HG03097 (cell line): ENCODE measurements around the gene MYBPC3.

Experiments
- ATAC-seq: cut with Tn5 transposase; IDR thresholded peaks from one replicate; pipeline ENCODE4 v1.9.1; 2021; ENCODE audit not compliant: unreplicated experiment, low FRiP score

The MYBPC3 gene

DNA sequence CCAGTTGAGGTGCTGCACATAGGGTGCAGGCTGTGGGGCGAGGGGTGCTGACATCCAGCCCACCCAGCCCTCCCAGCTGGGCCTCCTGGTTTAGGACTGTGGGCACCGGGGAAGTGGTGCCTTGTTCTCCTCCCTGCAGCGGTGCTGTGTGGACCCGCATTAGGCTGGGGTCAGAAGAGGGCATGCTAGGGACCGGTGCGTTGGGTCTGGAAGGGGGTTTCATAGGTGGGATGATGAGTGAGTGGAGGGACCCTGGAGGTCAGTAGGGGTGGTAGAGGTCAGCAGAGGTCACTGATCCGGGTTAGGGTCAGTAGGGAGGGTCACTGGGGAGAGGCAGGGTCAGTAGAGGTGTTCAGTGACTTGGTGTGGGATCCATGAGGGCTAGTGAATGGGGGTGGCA, 6.7 kb upstream of the MYBPC3 start:
- ATAC-seq, result no peak

DNA sequence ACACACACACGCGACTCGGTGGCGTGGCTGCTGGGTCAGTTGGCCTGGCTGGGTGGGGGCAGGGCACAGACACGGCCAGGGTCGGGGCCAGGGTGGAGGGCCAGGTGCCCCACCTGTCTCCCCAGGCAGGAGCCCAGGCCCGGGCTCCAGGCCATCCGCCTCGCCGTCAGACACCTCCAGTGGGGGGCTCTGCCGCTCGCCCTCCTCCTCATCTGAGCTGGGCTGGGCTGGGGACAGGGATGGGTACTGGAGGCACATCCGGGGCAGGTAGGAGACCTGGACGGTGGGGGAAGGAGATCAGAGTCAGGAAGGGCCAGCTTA, 6.2 kb upstream of the MYBPC3 start:
- no peak for ATAC-seq

DNA sequence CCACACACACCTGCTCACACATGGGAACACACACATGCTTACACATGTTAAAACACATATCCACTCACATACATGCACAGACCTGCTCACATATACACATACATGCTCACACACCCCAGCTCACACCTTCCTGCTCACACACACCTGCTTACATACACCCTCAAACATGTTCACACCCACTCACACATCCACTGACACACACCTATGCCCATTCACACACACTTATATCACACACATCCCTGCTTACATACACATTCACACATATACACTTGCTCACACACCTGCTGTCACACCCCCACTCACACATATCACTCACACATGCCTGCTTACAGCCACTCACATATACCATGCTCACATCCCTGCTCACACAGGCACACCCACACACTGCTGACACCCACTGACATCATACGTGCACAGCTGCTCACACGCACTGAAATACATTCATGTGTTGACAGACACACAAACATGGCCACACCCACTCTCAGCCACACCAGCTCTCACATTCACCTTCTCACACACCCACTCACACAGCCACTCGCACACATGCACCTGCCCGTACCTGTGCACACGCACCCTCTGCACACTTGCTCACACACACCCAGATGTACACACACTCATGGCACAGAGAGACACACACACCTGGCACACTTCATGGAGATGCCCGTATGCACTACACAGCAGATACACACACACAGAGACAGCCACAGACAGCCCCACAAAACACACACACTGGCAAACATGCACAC, 5.7 kb upstream of the MYBPC3 start:
- ATAC-seq, result no peak

DNA sequence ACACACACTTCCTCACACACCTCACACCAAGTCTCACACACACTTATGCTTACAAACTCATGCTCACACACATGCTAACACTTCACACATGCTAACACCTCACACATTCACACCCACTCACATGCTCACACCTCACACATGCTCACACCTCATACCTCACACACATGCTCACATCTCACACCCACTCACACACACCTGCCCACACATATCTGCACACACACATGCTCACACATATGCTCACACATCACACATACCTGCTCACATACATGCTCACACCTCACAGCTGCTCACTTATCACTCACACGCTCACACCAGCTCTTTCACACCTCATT, 4.5 kb upstream of the MYBPC3 start:
- no peak for ATAC-seq

DNA sequence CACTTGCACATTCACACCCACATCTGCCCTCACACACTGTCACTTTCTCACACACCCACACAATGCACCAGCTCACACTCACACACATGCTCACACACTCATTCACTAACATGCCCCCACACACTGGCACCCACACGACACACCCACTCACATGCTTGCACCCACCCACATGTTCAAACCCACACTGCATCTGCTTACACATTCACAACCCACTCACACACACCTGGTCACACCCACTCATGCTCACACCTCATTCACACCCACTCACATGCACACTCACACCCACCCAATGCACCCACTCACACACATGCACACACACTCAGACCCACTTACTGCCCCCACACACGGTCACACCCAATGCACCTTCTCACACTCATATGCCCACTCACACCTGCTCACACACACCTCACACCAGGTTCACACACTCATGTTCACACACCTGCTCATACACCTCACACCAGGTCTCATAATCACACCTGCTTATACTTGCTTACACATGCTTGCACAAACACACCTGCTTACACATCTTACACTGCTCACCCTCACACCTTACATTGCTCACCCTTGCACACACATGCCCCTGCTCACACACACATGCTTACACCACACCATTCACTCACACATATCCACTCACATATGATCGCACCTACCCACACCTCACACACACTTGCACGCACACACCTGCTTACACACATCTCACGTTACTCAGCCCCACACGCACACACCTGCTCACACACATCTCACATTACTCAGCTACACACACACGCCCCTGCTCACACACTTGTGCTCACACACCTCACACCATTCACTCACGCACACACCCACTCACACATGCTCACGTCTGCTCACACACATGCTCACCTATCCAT, 3.9 kb upstream of the MYBPC3 start:
- ATAC-seq, result no peak

DNA sequence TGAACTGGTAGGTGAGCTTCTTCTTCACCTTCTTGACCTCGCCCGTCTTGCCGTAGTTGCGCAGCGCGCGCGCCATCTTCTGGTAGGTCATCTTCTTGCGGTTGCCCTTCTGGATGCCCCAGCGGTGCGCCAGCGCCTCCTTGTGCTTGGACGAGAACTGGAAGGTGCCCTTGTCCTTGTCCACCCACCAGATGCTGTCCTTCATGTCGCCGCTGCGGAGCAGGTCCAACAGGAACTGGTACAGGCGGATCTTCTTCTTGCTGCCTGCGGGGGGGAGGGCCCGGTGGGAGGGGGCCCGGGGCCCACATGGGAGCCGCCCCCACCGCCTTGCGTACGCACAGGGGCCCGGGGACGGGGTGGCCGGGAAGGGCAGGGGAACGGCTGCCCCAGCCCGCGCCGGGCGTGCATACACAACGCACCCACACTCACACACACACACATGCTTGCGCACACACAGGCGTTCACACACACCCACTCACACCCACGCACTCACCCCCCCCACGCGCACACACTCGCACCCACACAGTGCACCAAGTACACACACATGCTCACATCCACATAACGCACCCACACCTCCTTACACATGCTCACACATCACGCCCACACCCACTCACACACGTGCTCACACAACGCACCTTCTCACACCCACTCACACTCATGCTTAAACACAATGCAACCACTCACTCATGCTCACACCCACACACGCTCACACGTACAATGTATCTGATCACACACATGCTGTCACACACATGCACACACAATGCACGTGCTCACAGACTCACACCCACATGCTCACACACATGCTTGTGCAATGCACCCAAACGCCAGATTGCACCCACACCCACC, 3.0 kb upstream of the MYBPC3 start:
- ATAC-seq, result no peak

DNA sequence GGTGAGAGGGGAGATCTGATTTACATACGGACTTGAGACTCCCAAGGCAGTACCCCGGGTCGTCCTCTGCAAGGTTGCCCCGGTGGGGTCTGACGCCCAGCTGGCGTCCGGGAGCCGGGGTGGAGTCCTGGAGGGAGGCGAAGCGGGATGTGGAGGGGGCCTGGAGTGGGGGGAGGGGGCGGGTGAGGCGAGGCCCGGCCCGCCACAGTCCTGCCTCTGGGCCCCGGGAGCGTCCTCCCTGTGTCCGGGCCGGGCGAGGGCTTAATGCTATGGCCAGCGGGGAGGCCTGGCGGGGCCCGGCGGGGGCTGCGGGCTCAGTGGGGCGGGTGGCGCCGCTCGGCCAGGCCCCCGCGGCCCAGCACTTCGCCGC, 2.4 kb upstream of the MYBPC3 start:
- ATAC-seq, result no peak

DNA sequence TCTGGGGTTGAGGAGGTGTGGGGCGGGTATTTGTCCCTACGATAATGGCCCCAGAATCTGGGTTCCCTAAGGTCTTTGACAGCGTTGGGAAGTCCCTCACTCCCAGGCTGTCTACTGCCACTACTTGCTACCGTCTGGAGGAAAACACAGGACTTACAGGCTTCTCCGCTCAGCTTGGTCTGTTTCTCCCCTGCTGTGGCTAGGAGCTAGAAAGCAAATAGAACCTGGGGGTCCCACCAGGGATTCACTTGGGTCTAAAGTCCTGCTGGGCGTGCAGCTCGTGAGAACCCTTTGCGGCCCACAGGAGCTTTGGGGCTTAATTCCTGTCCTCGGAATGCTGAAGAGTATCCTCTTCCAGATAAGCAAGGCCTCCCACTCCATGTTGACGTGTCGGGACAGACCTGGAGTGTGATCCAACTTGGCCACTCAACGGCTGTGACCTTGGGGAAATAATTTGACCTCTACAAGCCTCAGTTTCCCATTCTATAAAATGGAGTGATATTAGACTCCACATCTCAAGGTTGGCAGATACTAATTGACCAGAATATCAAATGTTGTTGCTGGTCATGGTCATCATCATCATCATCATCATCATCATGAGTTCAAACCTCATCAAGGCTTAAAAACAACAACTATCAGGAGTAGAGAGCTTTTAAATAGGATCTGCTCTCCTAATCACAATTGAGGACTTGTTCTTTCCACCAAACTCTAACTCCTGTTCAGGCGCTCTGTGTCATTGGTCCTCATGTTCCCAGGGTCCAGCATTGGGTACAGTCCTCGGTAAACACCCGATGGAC, 1.7 kb upstream of the MYBPC3 start:
- ATAC-seq, result no peak

DNA sequence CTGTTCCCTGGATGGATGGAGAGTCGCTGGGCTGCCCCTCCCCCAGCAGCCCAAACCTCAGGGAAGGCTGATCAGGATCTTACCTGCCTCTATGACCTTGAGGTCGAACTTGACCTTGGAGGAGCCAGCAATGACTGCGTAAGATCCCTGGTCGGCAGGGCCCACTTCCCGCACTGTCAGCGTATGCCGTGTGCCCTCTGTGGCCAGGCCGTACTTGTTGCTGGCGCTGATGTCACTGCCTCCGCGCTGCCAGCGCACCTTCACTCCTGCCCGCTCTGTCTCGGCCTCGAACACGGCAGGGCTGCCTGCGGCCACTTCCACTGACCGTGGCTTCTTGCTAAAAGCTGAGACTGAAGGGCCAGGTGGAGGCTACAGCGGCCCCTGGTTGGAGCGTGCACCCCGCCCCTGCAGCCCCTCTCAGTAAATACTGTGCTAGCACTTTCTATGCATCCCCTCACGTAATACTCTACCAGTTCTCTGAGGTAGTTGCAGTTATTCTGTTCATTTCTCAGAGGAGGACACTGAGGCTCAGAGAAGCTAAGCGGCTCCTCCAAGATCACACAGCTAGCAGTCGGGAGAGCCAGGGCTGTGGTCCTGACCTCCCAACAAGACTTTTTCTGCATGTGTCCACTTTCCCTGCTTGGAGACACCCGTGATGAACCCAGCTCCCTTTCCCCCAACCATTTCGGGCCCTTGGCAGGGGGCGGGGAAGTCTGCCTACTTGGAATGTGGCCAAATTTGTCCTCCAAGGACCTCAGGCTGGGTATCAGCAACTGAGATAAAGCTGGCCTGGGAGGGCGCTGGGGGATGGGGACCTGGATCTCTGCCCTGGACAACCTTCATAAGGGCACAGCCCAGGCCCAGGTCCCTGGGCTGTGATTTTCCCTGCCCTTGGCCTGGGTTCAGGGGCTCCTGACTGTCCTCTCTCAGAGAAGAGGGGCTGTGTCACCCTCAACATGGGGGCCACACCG, 1.1 kb downstream of the MYBPC3 start:
- ATAC-seq, result no peak

DNA sequence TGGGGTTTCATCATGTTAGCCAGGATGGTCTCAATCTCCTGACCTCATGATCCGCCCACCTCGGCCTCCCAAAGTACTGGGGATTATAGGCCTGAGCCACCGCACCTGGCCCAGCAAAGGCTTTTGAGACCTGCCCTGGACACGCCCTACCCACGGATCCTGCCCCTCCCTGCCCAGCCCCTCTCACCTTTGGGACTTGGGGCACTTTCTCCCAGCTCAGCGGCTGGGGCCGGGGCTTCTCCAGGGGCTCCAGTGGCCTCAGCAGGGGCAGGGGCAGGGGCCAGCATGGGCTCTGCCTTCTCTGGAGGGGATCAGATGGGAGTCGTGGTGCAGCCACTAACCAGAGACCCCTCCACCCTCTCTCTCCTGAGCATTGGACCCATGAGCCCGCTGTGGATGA, 2.2 kb downstream of the MYBPC3 start:
- no peak for ATAC-seq

DNA sequence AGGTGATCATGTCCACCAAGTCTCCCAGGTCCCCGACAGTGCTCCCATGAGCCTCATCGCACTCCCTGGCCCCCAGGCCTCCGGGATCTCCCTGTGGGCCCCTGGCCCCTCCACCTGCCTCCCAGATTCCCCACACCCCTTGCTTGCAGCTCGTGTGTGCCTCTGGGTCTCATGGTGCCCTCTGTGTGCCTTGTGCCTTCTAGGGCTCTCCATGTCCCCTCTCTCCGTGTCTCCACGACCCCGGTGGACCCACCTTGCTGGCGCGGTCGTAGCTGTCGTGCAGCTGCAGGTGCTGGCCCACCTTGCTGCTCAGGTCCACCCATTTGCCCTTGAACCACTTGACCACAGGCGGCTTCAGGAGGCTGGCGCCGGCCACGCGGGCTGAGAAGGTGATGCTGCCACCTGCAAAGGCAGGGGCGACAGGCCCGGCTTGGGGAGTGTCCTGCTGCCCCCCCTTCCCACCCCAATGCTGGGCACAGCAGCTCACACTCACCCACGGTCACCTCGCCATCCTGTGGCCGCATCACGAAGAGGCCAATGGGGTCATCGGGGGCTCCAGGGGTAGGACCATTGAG, 2.9 kb downstream of the MYBPC3 start:
- no peak for ATAC-seq

DNA sequence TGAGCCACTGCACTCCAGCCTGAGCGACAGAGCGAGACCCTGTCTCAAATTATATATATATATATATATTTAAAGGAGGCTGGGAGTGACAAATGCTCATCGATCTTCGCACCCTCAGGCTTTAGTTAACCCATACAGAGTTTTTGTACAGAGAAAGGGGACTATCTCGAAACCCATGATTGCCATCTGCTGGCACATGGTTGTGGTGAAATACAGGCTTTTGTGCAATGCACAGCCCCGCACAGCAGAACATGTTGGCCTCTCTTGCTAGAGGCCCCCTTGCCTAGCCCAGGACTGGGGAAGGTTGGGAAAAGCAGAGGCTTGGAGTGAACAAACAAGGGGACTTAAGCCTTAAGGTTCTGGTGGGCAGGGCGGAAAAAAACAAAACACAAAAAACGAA, 3.6 kb downstream of the MYBPC3 start:
- ATAC-seq, result no peak

DNA sequence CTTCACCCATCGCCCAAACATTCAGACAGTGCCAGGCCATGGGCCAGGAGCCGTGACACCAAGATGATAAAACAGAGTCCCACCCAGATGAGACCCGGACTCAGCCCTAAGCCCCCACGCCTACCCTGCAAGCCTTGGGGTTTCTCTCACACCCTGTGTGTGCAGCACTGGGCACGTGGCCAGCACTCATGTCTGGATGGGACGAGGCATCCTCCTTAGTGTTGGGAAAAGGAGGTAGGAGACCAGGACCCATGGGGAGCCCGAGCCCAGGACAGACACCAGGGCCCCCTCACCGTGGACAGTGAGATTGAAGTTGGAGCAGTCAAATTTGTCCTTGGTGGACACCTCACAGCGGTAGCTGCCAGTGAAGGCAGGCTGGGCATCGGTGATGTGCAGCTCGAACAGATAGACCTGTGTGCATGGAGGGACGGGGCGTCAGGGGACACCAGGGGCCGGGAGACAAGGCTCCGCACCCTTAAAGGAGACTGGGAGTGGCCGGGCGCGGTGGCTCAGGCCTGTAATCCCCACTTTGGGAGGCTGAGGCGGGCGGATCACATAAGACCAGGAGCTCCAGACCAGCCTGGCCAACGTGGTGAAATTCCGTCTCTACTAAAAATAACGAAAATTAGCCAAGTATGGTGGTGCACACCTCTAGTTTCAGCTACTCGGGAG, 4.2 kb downstream of the MYBPC3 start:
- ATAC-seq, result no peak

DNA sequence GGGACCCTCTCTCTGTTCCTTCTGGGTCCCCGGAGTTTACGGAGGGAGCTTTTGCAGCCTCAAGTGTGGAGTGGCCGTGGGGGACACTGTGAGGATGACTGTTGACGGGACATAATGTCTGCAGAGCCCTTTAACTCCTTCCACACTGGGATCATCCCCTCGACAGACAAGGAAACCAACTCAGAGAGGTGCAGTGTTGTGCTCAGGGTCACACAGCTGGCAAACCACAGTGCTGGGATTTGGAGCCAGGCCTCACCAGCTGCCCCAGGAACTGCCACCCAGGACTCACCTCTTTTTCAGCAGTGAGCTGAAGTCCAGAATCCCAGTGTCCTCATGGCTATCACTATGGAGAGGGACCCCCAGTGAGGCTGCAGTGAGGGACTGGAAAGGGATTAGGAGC, 5.4 kb downstream of the MYBPC3 start:
- ATAC-seq, result no peak

DNA sequence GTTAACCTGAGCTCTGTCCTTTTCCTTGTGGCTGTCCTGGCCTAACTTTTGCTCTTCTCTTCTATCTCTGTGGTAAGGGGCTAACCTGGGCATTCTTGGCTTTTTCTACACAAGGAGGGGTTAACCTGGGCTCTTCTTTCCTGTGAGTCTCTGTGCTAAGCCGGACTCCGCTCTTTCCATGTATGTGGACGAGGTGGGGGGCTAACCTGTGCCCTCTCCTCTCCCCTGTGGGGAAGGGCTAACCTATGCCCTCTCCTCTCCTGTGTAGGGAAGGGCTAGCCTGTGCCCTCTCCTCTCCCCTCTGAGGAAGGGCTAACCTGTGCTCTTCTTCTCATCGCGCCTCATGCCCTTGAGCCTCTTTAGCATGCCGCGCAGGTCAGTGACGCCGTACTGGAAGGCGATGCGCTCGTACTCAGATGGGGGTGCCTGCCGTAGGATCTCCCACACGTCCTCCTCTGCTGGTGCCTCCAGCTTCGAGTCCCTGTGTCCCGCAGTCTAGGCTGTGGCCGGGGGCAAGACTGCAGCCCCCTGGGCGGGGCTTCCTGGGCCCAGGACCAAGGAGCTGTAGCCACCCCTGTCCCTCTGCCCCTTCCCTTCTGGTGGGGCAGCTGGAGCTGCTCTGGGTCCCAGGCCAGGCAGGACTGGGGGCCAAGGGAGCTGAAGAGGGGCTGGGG, 6.5 kb downstream of the MYBPC3 start:
- no peak for ATAC-seq

DNA sequence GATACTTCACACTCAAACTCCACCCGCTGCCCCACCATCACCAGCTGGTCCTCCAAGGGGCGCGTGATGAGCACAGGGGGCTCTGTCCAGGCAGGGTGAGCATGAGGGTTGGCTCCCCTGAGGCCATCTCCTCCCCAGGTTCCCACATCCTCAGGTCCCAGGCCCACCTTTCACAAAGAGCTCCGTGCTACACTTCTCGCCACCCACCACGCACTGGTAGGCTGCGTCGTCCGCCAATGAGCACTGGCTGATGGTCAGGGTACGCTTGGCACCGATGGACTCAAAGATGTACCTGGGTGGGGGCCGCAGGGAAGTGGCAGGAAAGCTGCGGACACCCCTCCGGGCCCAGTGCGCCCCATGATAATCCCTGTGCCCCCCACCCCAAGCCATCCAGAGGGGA, 9.6 kb downstream of the MYBPC3 start:
- ATAC-seq, result no peak

DNA sequence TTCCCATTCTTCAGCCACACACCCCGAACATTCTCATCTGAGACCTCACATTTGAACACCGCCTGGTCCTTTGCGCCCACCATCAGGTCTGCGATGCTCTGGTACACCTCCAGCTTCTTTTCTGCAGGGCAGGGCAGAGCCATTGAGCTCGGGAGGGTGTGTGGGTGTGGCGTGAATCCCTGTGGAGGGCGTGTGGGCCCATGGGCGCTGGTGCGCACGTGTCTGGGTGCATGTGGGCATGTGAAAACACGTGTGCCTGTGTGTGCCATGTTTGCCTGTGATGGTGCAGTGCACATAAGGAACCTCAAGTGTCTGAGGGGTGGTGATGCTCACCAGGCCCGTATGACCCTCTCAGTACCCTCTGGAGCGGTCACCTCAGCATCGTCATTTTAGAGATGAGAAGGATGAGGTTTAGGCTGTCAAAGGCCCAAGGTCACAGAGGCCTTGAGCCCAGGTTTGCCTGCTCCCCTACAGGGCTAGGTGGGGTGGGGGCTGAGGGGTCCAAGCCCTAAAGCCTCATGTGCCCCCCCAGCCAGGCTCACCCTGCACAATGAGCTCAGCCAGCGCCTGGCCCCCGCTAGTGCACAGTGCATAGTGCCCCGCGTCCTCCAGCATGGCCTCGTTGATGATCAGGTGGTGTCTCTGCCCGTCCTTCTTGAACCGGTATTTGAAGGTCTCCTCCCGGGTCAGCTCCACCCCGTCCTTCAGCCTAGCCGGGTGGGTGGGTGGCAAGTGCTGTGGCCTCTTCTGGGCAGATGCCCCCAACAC, 10.3 kb downstream of the MYBPC3 start:
- ATAC-seq, result no peak
